GM23248 (cell line): ENCODE data around the gene ATP1A3. TPM values are rescaled to one million over a fixed set of nuclear protein-coding genes. Genes with fewer than 3 reads are reported as not detected.

ENCODE experiments used
- DNase-seq: peaks from one replicate; pipeline ENCODE4 v3.0.0-alpha.2; 2015
- H2AFZ ChIP-seq: fragments of 200-600 bp; sonication (generic); 2 replicates; pipeline ENCODE4 v1.6.1; 2016; ENCODE audit warnings: antibody characterized with exemption
- H3F3A ChIP-seq: fragments of 200-600 bp; sonication (generic); 2 replicates; pipeline ENCODE4 v1.6.1; 2016; ENCODE audit warnings: mild to moderate bottlenecking, antibody characterized with exemption, mixed run types; ENCODE audit not compliant: insufficient read depth
- H3K27ac ChIP-seq: fragments of 200-600 bp; sonication (generic); 2 replicates; pipeline ENCODE4 v1.5.1; 2016; ENCODE audit warnings: mild to moderate bottlenecking
- H3K27me3 ChIP-seq: fragments of 200-600 bp; sonication (generic); replicated peaks from 2 replicates; pipeline ENCODE4 v1.6.1; 2016; ENCODE audit warnings: mild to moderate bottlenecking; ENCODE audit not compliant: insufficient read depth
- H3K36me3 ChIP-seq: fragments of 200-600 bp; sonication (generic); 2 replicates; pipeline ENCODE4 v1.6.1; 2016; ENCODE audit warnings: low read depth, mild to moderate bottlenecking
- H3K4me1 ChIP-seq: fragments of 200-600 bp; sonication (generic); 2 replicates; pipeline ENCODE4 v1.6.1; 2016; ENCODE audit warnings: mild to moderate bottlenecking; ENCODE audit not compliant: insufficient read depth
- H3K4me2 ChIP-seq: fragments of 200-600 bp; sonication (generic); one replicate; pipeline ENCODE4 v1.6.1; 2016; ENCODE audit warnings: mild to moderate bottlenecking; ENCODE audit not compliant: unreplicated experiment
- H3K4me3 ChIP-seq: fragments of 200-600 bp; sonication (generic); 2 replicates; pipeline ENCODE4 v1.5.1; 2016; ENCODE audit warnings: mild to moderate bottlenecking
- H3K79me2 ChIP-seq: fragments of 200-600 bp; sonication (generic); 2 replicates; pipeline ENCODE4 v1.6.1; 2016; ENCODE audit warnings: mild to moderate bottlenecking; ENCODE audit not compliant: insufficient read depth
- H3K9ac ChIP-seq: fragments of 200-600 bp; sonication (generic); 2 replicates; pipeline ENCODE4 v1.6.1; 2016; ENCODE audit warnings: mild to moderate bottlenecking
- H3K9me2 ChIP-seq: fragments of 200-600 bp; sonication (generic); 2 replicates; pipeline ENCODE4 v1.6.1; 2016; ENCODE audit warnings: mixed run types, mild to moderate bottlenecking, moderate library complexity; ENCODE audit not compliant: insufficient read depth
- H3K9me3 ChIP-seq: fragments of 200-600 bp; sonication (generic); one replicate; pipeline ENCODE4 v1.6.1; 2017; ENCODE audit warnings: low read depth
- H4K20me1 ChIP-seq: fragments of 200-600 bp; sonication (generic); 2 replicates; pipeline ENCODE4 v1.6.0; 2016; ENCODE audit not compliant: insufficient read depth
- EZH2 ChIP-seq: fragments of 200-600 bp; sonication (generic); IDR thresholded peaks from 2 replicates; pipeline ENCODE4 v1.6.1; 2018; ENCODE audit warnings: antibody characterized with exemption, mild to moderate bottlenecking; ENCODE audit not compliant: insufficient read depth, poor library complexity, severe bottlenecking
- EZH2phosphoT487 ChIP-seq: fragments of 200-600 bp; sonication (generic); IDR thresholded peaks from 2 replicates; pipeline ENCODE4 v1.6.1; 2018; ENCODE audit warnings: antibody characterized with exemption, moderate library complexity, mild to moderate bottlenecking, low read depth; ENCODE audit not compliant: insufficient read depth
- WGBS, 2 experiments: methylation state at CpG; one replicate each; pipeline ENCODE4 v1.1.6; 2015 to 2017; ENCODE audit warnings: low lambda C conversion rate in 2 of 2, low coverage in 1 of 2; ENCODE audit errors: missing lambda C conversion rate in 2 of 2; 5-methylcytosine and 5-hydroxymethylcytosine counted together
- in situ Hi-C: fragments of 300-500 bp; cut with MboI; formaldehyde crosslinking; loops from 2 replicates; pipeline ENCODE4 v1.15.0; 2020
- polyA plus RNA-seq: library from polyadenylated mRNA; unstranded; fragments of >200 nt; fragmentation: Nextera tagmentation; extraction: Ambion mirVana; gene quantifications from 2 replicates; pipeline ENCODE4 v1.2.1, GENCODE V29; 2016
- total RNA-seq: library from RNA; depleted of rRNA; stranded (reverse); fragments of >200 nt; shearing (Covaris generic); gene quantifications from 2 replicates; pipeline ENCODE4 v1.2.3, GENCODE V29; 2014

The ATP1A3 gene
- total and polyA plus RNA-seq, 2 experiments from 2014 or later: 0.11 to 0.36 TPM

DNA sequence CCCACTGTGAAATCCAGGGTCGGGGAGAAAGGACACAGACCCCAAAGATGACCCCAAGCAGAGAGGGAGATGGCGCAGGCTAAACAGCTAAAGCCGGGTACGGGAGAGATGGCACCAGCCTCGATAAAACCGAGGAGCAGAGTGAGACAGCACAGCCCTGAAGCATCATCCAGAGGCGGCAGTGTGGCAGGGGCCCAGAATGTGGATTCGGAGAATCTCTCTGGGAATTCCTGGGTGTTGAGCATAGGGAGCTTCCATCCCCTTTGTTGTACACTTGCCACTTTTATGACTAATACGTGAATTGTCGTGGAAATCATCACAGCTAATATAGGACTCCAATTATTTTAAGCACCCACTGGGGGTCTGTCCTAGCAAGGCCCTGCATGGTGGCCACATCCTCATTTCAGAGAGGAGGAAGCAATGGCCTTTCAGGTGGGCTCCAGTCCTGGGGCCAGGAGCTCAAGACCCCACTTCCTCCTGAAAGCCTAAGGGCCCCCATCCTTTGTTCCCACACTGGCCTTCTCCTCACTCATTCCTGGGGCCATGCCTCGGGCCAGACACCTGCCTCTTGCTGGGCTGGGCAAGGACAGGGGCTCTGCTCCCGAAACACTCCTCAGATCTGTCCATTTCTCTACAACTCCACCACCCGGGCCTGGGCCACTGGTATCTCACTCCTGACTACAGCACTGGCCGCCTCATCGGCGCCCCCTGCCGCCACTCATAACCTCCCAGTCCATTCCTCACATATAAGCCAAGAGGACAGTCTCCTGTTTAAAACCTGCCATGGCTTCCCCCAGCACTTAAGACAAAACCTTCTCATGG is 29.3 kb upstream of the ATP1A3 start:
- TF ChIP-seq EZH2phosphoT487: no peak
- no peak for TF ChIP-seq EZH2
- peak; percentile 70 for DNase-seq
- H3K36me3 ChIP-seq: no peaks in the 10 kb centered on the region
- no peak overlapping the region for H3K9ac ChIP-seq
- no peak overlapping the region for H3K27ac ChIP-seq
- no peak overlapping the region for H3K4me3 ChIP-seq
- peaks cover 39% of the 10 kb centered on the region for H3K4me1 ChIP-seq
- H3K27me3 ChIP-seq: no peaks in the 10 kb centered on the region
- H3F3A ChIP-seq: peaks cover 12% of the 10 kb centered on the region; the same call in 1 of the 2 replicates
- H3K79me2 ChIP-seq: no peaks in the 10 kb centered on the region
- in situ Hi-C loops: no loop called here
- no peaks in the 10 kb centered on the region for H3K9me3 ChIP-seq
- H4K20me1 ChIP-seq: no peaks in the 10 kb centered on the region
- no peak overlapping the region for H2AFZ ChIP-seq
- H3K4me2 ChIP-seq: no peak overlapping the region
- no peaks in the 10 kb centered on the region for H3K9me2 ChIP-seq
- whole genome bisulfite sequencing, 2 experiments: 67% methylated on average over 17 of the region's 17 CpGs

DNA sequence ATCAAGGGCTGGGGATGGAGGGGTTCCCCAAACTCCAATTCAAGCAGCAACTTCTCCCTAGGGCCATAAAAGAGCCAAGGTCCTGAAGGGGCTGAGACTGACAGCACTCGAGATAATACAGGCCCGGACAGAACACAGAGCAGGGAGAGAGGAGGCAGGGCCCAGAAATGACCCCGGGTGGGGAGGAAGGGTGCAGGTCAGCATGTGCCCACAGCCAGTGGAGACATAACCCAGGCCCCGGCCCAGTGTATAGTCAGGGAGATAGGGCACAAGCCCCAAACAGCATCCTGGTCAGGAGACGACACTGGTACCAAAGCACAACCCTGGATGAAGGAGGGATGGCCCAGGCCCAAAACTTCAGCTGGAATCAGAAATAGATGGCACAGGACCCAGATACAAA is 28.6 kb upstream of the ATP1A3 start:
- in situ Hi-C loops: no loop called here

DNA sequence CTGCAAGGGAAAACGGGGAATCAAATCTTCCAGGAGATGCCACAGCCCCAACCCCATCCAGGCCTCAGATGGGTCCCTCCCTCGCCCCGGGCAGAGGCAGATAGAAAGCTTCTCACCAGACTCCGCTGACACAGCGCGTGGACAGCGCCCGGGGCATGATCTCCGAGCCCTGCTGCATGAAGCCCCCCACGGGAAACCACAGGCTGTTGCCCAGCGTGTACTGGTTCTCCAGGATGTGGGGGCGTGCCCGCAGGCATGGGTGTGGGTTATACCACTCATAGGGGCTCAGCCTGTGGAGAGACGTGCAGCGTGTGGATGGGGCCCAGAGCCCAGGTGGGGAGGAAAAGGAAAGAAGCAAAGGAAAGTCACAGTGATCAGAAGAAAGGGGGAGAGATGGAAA is 27.2 kb upstream of the ATP1A3 start:
- Histone ChIP-seq H3K36me3 (no peaks in the 10 kb centered on the region), H3K9me2 (no peaks in the 10 kb centered on the region), H3K9ac (no peak overlapping the region), H3K79me2 (no peaks in the 10 kb centered on the region), H3K4me3 (no peak overlapping the region), H3K4me2 (no peak overlapping the region), H3K27ac (no peak overlapping the region), H3K9me3 (no peaks in the 10 kb centered on the region), H3K27me3 (no peaks in the 10 kb centered on the region), H4K20me1 (no peaks in the 10 kb centered on the region), H3F3A (peaks cover 12% of the 10 kb centered on the region; the same call in 1 of the 2 replicates), H3K4me1 (peaks cover 42% of the 10 kb centered on the region), H2AFZ (no peak overlapping the region)
- in situ Hi-C loops: no loop called here
- TF ChIP-seq EZH2phosphoT487 (no peak), EZH2 (no peak)
- DNase-seq: no peak
- WGBS, 2 experiments: 81 to 83% methylated on average over 15 of the region's 15 CpGs

More for the DNA sequence above, 28.6 kb upstream of the ATP1A3 start:
- Histone ChIP-seq H3K4me2 (no peak overlapping the region), H3K79me2 (no peaks in the 10 kb centered on the region), H3K27ac (no peak overlapping the region), H3K27me3 (no peaks in the 10 kb centered on the region), H3K4me3 (no peak overlapping the region), H3F3A (peaks cover 12% of the 10 kb centered on the region; the same call in 1 of the 2 replicates), H2AFZ (no peak overlapping the region), H3K9me3 (no peaks in the 10 kb centered on the region), H3K9ac (no peak overlapping the region), H4K20me1 (no peaks in the 10 kb centered on the region), H3K36me3 (no peaks in the 10 kb centered on the region), H3K9me2 (no peaks in the 10 kb centered on the region), H3K4me1 (peaks cover 39% of the 10 kb centered on the region)
- 69 to 71% methylated on average over 4 to 5 of the region's 5 CpGs for WGBS, 2 experiments
- DNase-seq: no peak
- TF ChIP-seq EZH2: no peak
- no peak for TF ChIP-seq EZH2phosphoT487

DNA sequence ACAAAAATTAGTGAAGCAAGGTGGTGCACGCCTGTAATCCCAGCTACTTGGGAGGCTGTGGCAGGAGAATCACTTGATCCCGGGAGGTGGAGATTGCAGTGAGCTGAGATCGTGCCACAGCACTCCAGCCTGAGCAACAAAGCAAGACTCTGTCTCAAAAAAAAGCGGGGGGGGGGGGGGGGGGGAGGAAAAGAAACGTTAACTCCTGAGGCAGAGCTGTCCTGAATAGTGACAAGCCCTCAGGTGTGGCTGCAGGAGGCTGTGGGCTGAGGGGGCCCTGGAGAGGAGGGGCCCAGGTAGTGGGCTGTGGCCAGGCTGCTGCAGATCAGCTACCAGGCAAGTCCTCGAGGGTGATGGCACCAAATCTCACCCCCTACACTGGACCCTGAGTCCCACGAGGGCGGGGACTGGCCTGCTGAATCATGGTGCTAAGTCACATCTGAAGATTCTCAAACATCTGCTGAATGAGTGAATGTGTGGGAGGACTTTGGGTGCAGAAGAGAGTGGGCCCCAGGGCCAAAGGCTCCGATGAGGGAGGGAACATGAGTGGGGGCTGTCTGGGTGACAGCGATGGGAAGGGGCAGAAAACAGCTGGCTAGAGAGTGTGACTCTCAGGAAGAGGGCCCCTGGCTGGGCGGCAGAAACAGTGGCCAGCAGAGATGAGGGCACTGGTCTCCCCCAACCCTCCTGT is 24.6 kb upstream of the ATP1A3 start:
- Histone ChIP-seq H2AFZ (peak overlapping the region; percentile 18; the same call in 1 of the 2 replicates), H3K79me2 (no peaks in the 10 kb centered on the region), H3K27ac (0 out of 2 replicates have a peak overlapping the region, but pooled peaks have one; percentile 13), H3K9ac (no peak overlapping the region), H3K4me1 (peaks cover 21% of the 10 kb centered on the region), H3F3A (peaks cover 12% of the 10 kb centered on the region; the same call in 1 of the 2 replicates), H4K20me1 (no peaks in the 10 kb centered on the region), H3K27me3 (no peaks in the 10 kb centered on the region), H3K9me2 (no peaks in the 10 kb centered on the region), H3K4me2 (peak overlapping the region; percentile 41), H3K9me3 (no peaks in the 10 kb centered on the region), H3K36me3 (no peaks in the 10 kb centered on the region), H3K4me3 (no peak overlapping the region)
- 47 to 51% methylated on average over 7 to 11 of the region's 11 CpGs for WGBS, 2 experiments
- peak; percentile 86 for DNase-seq
- in situ Hi-C loops: no loop called here
- TF ChIP-seq EZH2 (no peak), EZH2phosphoT487 (no peak)
